NCI-H1105 (cell line): ENCODE results near the gene OGFR.
A peak's percentile ranks its signal among the peaks of the same experiment; 100 is the strongest.

Experiments used
- DNase-seq: peaks from one replicate; lab custom pipeline; 2025; lab: John Stamatoyannopoulos, UW

OGFR gene

DNA sequence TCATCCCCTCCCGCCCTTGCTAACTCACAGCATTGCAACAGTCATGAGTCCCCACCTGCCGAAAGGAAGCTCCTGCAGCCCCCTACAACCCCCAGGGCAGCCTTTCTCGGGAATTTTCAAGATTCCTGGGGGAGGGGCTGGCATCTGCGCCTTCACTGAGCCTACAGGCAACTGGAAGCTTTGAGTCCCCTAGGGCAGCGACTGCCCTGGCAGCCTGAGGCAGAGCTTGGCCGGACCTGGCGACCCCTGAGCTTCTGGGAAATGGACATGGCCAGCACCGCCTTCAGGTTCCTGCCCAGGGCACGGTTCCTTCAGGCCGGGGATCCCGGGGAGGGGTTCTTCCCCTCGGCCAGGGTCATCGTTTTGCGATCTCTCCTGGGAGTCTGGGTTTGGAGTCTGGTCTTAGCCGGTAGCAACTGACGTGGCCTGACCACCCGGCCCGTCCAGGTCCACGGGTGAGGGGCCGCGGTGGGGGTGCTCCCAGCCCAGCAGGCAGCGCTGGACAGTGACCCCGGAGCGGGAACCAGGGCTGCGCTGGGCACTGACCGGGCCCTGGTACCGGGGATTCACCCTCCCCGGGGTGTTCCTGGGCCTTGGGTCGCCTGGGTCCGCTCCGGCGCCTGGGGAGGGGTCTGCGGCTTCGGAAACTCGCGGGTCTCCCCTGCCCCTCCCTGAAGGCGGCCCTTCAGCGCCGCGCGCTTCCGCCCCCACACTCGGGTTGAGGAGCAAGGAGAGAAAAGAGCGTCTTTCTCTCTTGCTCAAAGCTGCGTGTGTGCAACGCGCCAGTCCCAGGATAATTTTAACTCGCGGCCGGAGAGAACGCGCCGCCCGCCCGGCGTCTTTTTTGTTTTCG lies 11.6 kb downstream of the OGFR start:
- no peak for DNase-seq

DNA sequence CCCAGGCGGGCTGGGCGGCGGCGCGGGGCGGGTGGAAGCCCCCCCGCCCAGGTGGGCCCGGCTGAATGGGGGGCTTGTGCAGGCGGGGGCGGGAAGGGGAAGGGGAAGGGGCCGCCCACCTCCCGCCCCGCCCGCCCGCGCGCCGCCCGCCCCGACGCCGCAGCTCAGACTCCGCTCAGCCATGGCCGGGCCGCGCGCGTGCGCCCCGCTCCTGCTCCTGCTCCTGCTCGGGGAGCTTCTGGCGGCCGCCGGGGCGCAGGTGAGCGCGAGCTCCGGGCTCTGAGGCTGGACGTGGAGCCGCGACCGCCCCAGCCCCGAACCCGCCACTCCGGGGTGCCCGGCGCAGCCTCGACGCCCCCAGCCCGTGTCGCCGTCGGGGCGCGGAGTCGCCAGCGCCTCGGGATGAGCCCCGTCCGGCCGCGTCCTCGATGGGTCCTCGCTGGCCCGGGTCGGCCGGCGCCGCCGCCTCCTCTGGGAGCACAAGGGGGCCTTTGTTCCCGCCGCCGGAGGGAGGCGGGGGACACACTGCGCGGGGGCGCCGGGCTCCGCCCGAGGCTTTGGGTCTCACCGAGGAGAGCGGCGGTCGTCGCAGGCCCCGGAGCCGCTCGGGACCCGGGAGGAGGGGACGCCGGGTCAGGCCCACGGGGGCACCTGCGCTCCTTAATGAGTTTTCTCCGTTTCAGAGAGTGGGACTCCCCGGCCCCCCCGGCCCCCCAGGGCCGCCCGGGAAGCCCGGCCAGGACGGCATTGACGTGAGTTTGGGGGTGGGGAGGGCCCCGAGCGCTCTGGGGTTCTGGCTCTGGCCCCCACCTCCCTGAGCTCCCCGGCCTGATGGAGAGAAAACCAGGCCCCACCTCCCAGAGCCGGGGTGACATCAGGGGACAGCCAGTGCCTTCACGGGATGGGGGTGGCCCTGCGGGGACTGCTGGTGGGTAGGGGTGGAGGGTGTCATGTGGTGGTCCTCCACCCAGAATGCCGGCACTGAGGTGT lies 12.5 kb downstream of the OGFR start, which contains the start of gene COL9A3:
Gene COL9A3 (plus strand): TSS at position 167 of the 990 bp plus-strand sequence. CDS start 15 bp downstream, at position 182.
- DNase-seq, result no peak

GRCh38 chr20:62817975-62818591 lies 13.4 kb downstream of the OGFR start:
- DNase-seq, result no peak

- no peak for DNase-seq
Measured at GRCh38 chr20:62818592-62819493, 14.2 kb downstream of the OGFR start.

DNA sequence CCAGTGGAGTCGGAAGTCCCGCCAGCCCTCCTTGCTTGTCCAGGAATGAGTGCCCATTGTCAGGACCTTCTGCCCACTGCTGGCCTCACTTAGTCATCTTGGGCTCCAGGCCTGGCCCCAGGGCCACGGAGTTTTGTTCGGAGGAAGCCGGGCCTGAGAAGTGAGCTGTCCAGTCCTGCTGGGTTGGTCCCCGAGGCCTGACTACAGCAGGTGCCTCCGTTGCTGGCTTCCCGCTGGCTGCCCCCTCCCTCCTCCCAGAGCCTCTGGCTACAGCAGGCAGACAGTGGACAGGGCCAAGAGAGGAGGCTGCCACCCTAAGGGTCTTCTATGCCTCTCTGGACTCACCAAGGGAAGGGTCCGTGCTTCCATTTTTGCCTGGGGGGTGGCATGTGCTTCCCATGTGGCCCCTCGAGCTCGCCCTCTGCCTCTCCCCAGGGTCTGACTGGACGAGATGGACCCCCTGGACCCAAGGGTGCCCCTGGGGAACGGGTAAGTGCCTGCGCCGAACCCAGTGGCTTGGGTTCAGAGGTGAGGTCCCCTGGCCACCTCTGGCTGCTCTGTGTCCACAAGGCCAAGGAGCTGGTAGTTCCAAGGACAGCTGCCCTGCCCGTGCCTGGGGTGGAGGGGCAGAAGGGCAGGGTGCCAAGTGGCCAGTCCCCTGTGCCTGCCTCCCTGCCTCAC lies 15.0 kb downstream of the OGFR start:
- no peak for DNase-seq

- DNase-seq, result no peak
Measured at GRCh38 chr20:62820208-62820961, 15.8 kb downstream of the OGFR start.

DNA sequence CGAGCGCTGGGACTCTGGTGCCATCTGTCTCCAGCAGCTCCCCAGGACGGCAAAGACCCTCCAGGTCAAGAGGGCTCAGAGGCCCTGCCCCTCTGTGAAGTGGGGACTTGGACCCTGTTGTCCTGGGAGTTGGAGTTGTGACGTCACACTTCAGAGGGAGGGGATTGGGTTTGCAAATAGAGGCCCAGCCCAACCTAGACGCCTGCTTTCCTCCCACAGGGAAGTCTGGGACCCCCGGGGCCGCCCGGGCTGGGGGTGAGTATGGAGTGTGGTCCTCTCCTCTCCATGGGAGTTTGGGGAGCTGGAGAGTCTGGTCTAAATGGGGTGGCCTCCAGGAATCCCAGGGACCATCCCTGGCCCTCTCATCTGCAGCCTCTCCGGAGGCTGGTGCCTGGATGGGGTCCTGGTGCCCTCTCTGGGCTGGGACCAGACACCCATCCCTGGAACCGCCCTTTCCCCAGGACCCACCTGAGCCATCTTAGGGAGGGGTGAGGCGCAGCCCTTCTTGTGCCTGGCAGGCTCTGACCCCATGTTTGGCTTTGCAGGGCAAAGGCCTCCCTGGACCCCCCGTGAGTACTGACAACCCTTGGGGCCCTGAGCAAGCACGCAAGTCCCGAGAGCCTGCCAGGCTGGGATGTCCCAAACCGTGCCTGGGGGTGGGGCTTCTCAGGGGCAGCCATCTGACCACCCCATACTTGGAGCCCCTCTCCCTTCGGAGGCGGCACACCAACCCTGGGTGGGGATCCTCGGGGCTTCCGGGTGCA lies 16.5 kb downstream of the OGFR start:
- DNase-seq, result no peak

DNA sequence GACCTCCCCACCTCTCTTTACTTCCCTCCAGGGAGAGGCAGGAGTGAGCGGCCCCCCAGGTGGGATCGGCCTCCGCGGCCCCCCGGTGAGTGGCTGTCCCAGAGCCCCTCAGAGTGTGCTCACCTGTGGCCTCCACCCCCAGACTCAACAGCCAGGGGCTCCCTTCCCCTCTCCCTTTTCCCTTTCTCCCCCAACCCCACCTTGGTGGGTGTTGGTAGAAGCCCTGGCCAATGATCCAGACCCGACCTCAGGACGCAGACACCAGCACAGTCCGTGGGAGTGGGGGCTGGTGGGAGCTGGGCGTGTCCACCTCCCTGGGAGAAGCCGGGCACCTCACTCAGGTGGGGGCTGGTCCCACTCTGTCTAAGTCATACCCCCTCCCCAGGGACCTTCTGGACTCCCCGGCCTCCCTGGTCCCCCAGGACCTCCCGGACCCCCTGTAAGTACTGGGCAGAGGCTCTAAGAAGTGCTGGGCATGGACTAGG lies 17.1 kb downstream of the OGFR start:
- DNase-seq, result no peak

- no peak for DNase-seq
Measured at GRCh38 chr20:62822239-62822787, 17.7 kb downstream of the OGFR start.

GRCh38 chr20:62822788-62823651 lies 18.4 kb downstream of the OGFR start:
- no peak for DNase-seq

- DNase-seq, result no peak
Measured at GRCh38 chr20:62823688-62824475, 19.2 kb downstream of the OGFR start.

GRCh38 chr20:62824476-62825332 lies 20.1 kb downstream of the OGFR start:
- DNase-seq, result peak; percentile 64

GRCh38 chr20:62825333-62825985 lies 20.8 kb downstream of the OGFR start:
- no peak for DNase-seq

DNA sequence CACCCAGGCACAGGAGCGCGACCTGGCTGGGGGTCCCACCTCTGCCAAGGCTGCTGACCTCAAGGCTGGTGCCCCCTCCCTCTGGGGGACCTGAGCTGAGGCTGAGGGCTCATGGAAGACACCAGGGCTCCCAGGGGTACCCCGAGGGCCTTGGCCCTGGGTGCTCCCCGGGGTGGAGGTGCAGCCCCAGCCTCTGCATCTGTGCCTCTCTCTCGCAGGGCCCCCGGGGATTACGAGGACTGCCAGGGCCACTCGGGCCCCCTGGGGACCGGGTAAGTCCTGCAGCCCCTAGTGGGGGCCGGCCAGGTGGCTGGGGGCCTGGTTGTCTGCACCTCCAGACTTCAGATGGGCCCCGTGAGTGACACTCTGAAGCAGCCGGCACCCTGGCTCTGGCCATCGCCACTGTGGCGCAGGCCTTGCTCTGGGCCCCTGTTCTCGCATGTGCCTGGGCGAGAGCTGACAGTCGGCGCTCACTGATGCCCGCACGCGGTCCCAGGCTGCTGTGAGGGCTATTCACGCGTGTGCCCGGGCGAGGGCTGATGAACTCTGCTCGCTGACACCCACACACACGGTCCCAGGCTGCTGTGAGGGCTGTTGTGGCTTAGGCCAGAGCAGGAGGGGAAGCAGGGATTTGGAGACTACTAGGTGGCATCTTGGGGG lies 21.5 kb downstream of the OGFR start:
- no peak for DNase-seq
